Activated CD4-positive, alpha-beta memory T cell treated with anti-CD3 and anti-CD28 coated beads, Interleukin-2, amount 10 ng/mL, durations not matched to agents 7 days and 5 days (primary cell): Measurements from ENCODE around the gene MLH3. TPM values are rescaled to one million over a fixed set of nuclear protein-coding genes. Genes with fewer than 3 reads are reported as not detected.

ENCODE experiments used
- CTCF ChIA-PET: fragments of 350-600 bp; sonication (Branson Sonifier 250); formaldehyde crosslinking; loops from one replicate; lab custom pipeline; 2021; ENCODE audit warnings: antibody characterized with exemption, inconsistent platforms; lab: Charles Lee
- POLR2A ChIA-PET: fragments of 350-600 bp; sonication (Branson Sonifier 250); formaldehyde crosslinking; loops from one replicate; lab custom pipeline; 2021; ENCODE audit warnings: antibody characterized with exemption; lab: Charles Lee
- DNase-seq: peaks from one replicate; pipeline ENCODE4 v3.0.0-alpha.2; 2020
- H3K27ac Mint-ChIP-seq: one replicate; pipeline ENCODE4 v1.8.0; 2021; ENCODE audit warnings: mild to moderate bottlenecking, mixed read lengths
- H3K27me3 Mint-ChIP-seq: one replicate; pipeline ENCODE4 v1.8.0; 2021; ENCODE audit warnings: mixed read lengths
- H3K36me3 Mint-ChIP-seq: one replicate; pipeline ENCODE4 v1.8.0; 2021; ENCODE audit warnings: low read depth, mixed read lengths
- H3K4me1 Mint-ChIP-seq: one replicate; pipeline ENCODE4 v1.8.0; 2021; ENCODE audit warnings: mixed read lengths
- H3K4me3 Mint-ChIP-seq: one replicate; pipeline ENCODE4 v1.8.0; 2021; ENCODE audit warnings: mild to moderate bottlenecking, mixed read lengths
- H3K9me3 Mint-ChIP-seq: one replicate; pipeline ENCODE4 v1.8.0; 2021; ENCODE audit warnings: mixed read lengths
- total RNA-seq, 2 experiments: library from RNA; stranded (reverse); gene quantifications; one replicate each; pipeline ENCODE4 v1.2.3, GENCODE V29; 2021

Gene MLH3
- total RNA-seq, 2 experiments from 2014 or later, result 16.0 to 16.6 TPM

GRCh38 chr14:75047506-75047905 lies 3.8 kb downstream of the MLH3 start:
- Mint-ChIP-seq H3K4me3 (no peak overlapping the region), H3K9me3 (no peaks in the 10 kb centered on the region), H3K4me1 (peaks cover 52% of the 10 kb centered on the region), H3K27ac (no peak overlapping the region), H3K36me3 (peaks cover 31% of the 10 kb centered on the region), H3K27me3 (no peaks in the 10 kb centered on the region)
- ChIA-PET POLR2A (interaction anchor here (2.5 kb wide), 1 partner anchor 21 kb away, joined by 11 read pairs; the partner anchor contains the start of gene ZC2HC1C), CTCF (interaction anchor here (2.4 kb wide), 1 partner anchor 16 kb away, joined by 8 read pairs; the partner anchor contains the start of gene ACYP1)
- DNase-seq, result no peak

GRCh38 chr14:75046899-75047298 lies 4.4 kb downstream of the MLH3 start:
- no peak for DNase-seq
- H3K36me3 Mint-ChIP-seq, result peaks cover 28% of the 10 kb centered on the region
- ChIA-PET CTCF (interaction anchor here (1.9 kb wide), 1 partner anchor 41 kb away, joined by 4 read pairs; no protein-coding TSS in a partner anchor), POLR2A (no interaction called here)
- H3K27ac Mint-ChIP-seq, result no peak overlapping the region
- no peaks in the 10 kb centered on the region for H3K27me3 Mint-ChIP-seq
- peaks cover 50% of the 10 kb centered on the region for H3K4me1 Mint-ChIP-seq
- H3K4me3 Mint-ChIP-seq, result no peak overlapping the region
- H3K9me3 Mint-ChIP-seq, result no peaks in the 10 kb centered on the region

- no peaks in the 10 kb centered on the region for H3K27me3 Mint-ChIP-seq
- POLR2A ChIA-PET, result no interaction called here
- no peaks in the 10 kb centered on the region for H3K9me3 Mint-ChIP-seq
- no peak for DNase-seq
- peaks cover 23% of the 10 kb centered on the region for H3K36me3 Mint-ChIP-seq
- H3K27ac Mint-ChIP-seq, result no peak overlapping the region
- no peak overlapping the region for H3K4me3 Mint-ChIP-seq
- H3K4me1 Mint-ChIP-seq, result peaks cover 46% of the 10 kb centered on the region
- CTCF ChIA-PET, result interaction anchor here (1.9 kb wide), 1 partner anchor 42 kb away, joined by 4 read pairs; no protein-coding TSS in a partner anchor
These were observed 5.0 kb downstream of the MLH3 start for GRCh38 chr14:75046275-75046674.

GRCh38 chr14:75044752-75045151 lies 6.5 kb downstream of the MLH3 start:
- Mint-ChIP-seq H3K36me3 (peaks cover 26% of the 10 kb centered on the region), H3K4me3 (no peak overlapping the region), H3K27me3 (no peaks in the 10 kb centered on the region), H3K4me1 (peaks cover 34% of the 10 kb centered on the region), H3K9me3 (no peaks in the 10 kb centered on the region), H3K27ac (no peak overlapping the region)
- ChIA-PET POLR2A (interaction anchor here (1.1 kb wide), 1 partner anchor 42 kb away, joined by 3 read pairs; the partner anchor contains the start of gene EIF2B2), CTCF (interaction anchor here (1.0 to 1.1 kb wide), 2 partner anchors 11 to 25 kb away, joined by 3 to 4 read pairs; partner anchors contain the start of gene ZC2HC1C)
- no peak for DNase-seq

GRCh38 chr14:75044322-75044721 lies 6.9 kb downstream of the MLH3 start:
- CTCF ChIA-PET, result interaction anchor here (1.0 to 1.1 kb wide), 2 partner anchors 12 to 25 kb away, joined by 3 to 4 read pairs; partner anchors contain the start of gene ZC2HC1C
- Mint-ChIP-seq H3K4me1 (peaks cover 33% of the 10 kb centered on the region), H3K4me3 (no peak overlapping the region), H3K27ac (no peak overlapping the region), H3K9me3 (no peaks in the 10 kb centered on the region), H3K27me3 (no peaks in the 10 kb centered on the region), H3K36me3 (peaks cover 22% of the 10 kb centered on the region)
- no peak for DNase-seq
- POLR2A ChIA-PET, result no interaction called here

- POLR2A ChIA-PET, result interaction anchor here (1.0 kb wide), 1 partner anchor 37 kb away, joined by 3 read pairs; no protein-coding TSS in a partner anchor
- H3K4me3 Mint-ChIP-seq, result no peak overlapping the region
- H3K27ac Mint-ChIP-seq, result no peak overlapping the region
- no peaks in the 10 kb centered on the region for H3K27me3 Mint-ChIP-seq
- peaks cover 11% of the 10 kb centered on the region for H3K36me3 Mint-ChIP-seq
- peaks cover 20% of the 10 kb centered on the region for H3K4me1 Mint-ChIP-seq
- no peaks in the 10 kb centered on the region for H3K9me3 Mint-ChIP-seq
- DNase-seq, result no peak
- CTCF ChIA-PET, result interaction anchor here (0.6 kb wide), 1 partner anchor 164 kb away, joined by 3 read pairs; no protein-coding TSS in a partner anchor
These were observed 9.2 kb downstream of the MLH3 start for GRCh38 chr14:75042035-75042434.

- no peak for DNase-seq
- H3K27me3 Mint-ChIP-seq, result no peaks in the 10 kb centered on the region
- no peak overlapping the region for H3K4me3 Mint-ChIP-seq
- ChIA-PET POLR2A (interaction anchor here (1.0 kb wide), 1 partner anchor 36 kb away, joined by 3 read pairs; no protein-coding TSS in a partner anchor), CTCF (interaction anchor here (0.6 kb wide), 1 partner anchor 164 kb away, joined by 3 read pairs; no protein-coding TSS in a partner anchor)
- H3K4me1 Mint-ChIP-seq, result peaks cover 16% of the 10 kb centered on the region
- H3K9me3 Mint-ChIP-seq, result no peaks in the 10 kb centered on the region
- no peak overlapping the region for H3K27ac Mint-ChIP-seq
- peaks cover 14% of the 10 kb centered on the region for H3K36me3 Mint-ChIP-seq
These were observed 9.7 kb downstream of the MLH3 start for GRCh38 chr14:75041613-75042012.

- Mint-ChIP-seq H3K9me3 (no peaks in the 10 kb centered on the region), H3K4me1 (peaks cover 15% of the 10 kb centered on the region), H3K27me3 (no peaks in the 10 kb centered on the region), H3K4me3 (no peak overlapping the region), H3K27ac (no peak overlapping the region), H3K36me3 (peaks cover 15% of the 10 kb centered on the region)
- no peak for DNase-seq
- ChIA-PET POLR2A (no interaction called here), CTCF (interaction anchor here (0.8 kb wide), 1 partner anchor 135 kb away, joined by 3 read pairs; no protein-coding TSS in a partner anchor)
These were observed 10.3 kb downstream of the MLH3 start for GRCh38 chr14:75040959-75041358.

- H3K27ac Mint-ChIP-seq, result no peak overlapping the region
- CTCF ChIA-PET, result interaction anchor here (0.8 kb wide), 1 partner anchor 134 kb away, joined by 3 read pairs; no protein-coding TSS in a partner anchor
- H3K36me3 Mint-ChIP-seq, result peaks cover 15% of the 10 kb centered on the region
- H3K4me1 Mint-ChIP-seq, result peaks cover 12% of the 10 kb centered on the region
- no peaks in the 10 kb centered on the region for H3K27me3 Mint-ChIP-seq
- DNase-seq, result no peak
- H3K4me3 Mint-ChIP-seq, result no peak overlapping the region
- POLR2A ChIA-PET, result no interaction called here
- H3K9me3 Mint-ChIP-seq, result no peaks in the 10 kb centered on the region
These were observed 10.8 kb downstream of the MLH3 start for GRCh38 chr14:75040507-75040906.

- CTCF ChIA-PET, result no interaction called here
- Mint-ChIP-seq H3K4me3 (no peak overlapping the region), H3K27ac (no peak overlapping the region), H3K36me3 (peaks cover 30% of the 10 kb centered on the region), H3K27me3 (no peaks in the 10 kb centered on the region), H3K4me1 (no peaks in the 10 kb centered on the region), H3K9me3 (no peaks in the 10 kb centered on the region)
- DNase-seq, result no peak
- POLR2A ChIA-PET, result interaction anchor here (1.2 kb wide), 1 partner anchor 9 kb away, joined by 3 read pairs; no protein-coding TSS in a partner anchor
These were observed 18.3 kb downstream of the MLH3 start for GRCh38 chr14:75032939-75033338.

- Mint-ChIP-seq H3K4me1 (no peaks in the 10 kb centered on the region), H3K27ac (no peak overlapping the region)
- CTCF ChIA-PET, result no interaction called here
These were observed 21.1 kb downstream of the MLH3 start for GRCh38 chr14:75030147-75030546.

GRCh38 chr14:75025876-75026275 lies 25.4 kb downstream of the MLH3 start:
- ChIA-PET POLR2A (interaction anchor here (1.1 kb wide), 1 partner anchor 18 kb away, joined by 3 read pairs; no protein-coding TSS in a partner anchor), CTCF (interaction anchor here (2.5 kb wide), 1 partner anchor 165 kb away, joined by 8 read pairs; no protein-coding TSS in a partner anchor)
- no peak overlapping the region for H3K27ac Mint-ChIP-seq
- H3K36me3 Mint-ChIP-seq, result peaks cover 21% of the 10 kb centered on the region
- H3K9me3 Mint-ChIP-seq, result no peaks in the 10 kb centered on the region
- H3K4me1 Mint-ChIP-seq, result no peaks in the 10 kb centered on the region
- H3K27me3 Mint-ChIP-seq, result no peaks in the 10 kb centered on the region
- H3K4me3 Mint-ChIP-seq, result no peak overlapping the region
- no peak for DNase-seq

More at GRCh38 chr14:75030147-75030546, 21.1 kb downstream of the MLH3 start:
- Mint-ChIP-seq H3K27me3 (no peaks in the 10 kb centered on the region), H3K9me3 (no peaks in the 10 kb centered on the region), H3K4me3 (no peak overlapping the region), H3K36me3 (peaks cover 26% of the 10 kb centered on the region)
- DNase-seq, result no peak
- POLR2A ChIA-PET, result interaction anchor here (0.8 kb wide), 1 partner anchor 34 kb away, joined by 3 read pairs; the partner anchor contains the start of gene ACYP1

- Mint-ChIP-seq H3K4me3 (no peak overlapping the region), H3K27ac (no peak overlapping the region), H3K36me3 (peaks cover 17% of the 10 kb centered on the region), H3K9me3 (no peaks in the 10 kb centered on the region), H3K27me3 (no peaks in the 10 kb centered on the region), H3K4me1 (no peaks in the 10 kb centered on the region)
- DNase-seq, result no peak
- ChIA-PET CTCF (interaction anchor here (0.8 to 3.1 kb wide), 6 partner anchors 21 to 165 kb away, joined by 3 to 14 read pairs (median 6); no protein-coding TSS in a partner anchor), POLR2A (interaction anchor here (1.6 kb wide), 1 partner anchor 10 kb away, joined by 4 read pairs; no protein-coding TSS in a partner anchor)
These were observed 26.2 kb downstream of the MLH3 start for GRCh38 chr14:75025082-75025481.
